Esophagus muscularis mucosa (tissue), 3 donors: ENCODE measurements around the gene NEDD1.

Experiments
- POLR2A ChIP-seq: fragments of 450-650 bp; IDR thresholded peaks from one replicate; pipeline ENCODE4 v1.6.1; 2017; ENCODE audit warnings: antibody characterized with exemption, moderate library complexity, mild to moderate bottlenecking, low read depth
- POLR2AphosphoS5 ChIP-seq, 2 donors: sonication (generic); formaldehyde crosslinking; IDR thresholded peaks; one replicate each; pipeline ENCODE4 v1.6.1; 2017; ENCODE audit warnings: antibody characterized with exemption in 2 of 2
- TF ChIP-seq, protein P1 (sequence below), 3 experiments: fragments of 200-600 bp in 2 of 3; fragments of 450-650 bp in 1 of 3; sonication (generic) in 2 of 3; IDR thresholded peaks; one replicate each; pipeline ENCODE4 v1.5.1; 2017 to 2019; ENCODE audit warnings: antibody characterized with exemption in 3 of 3, mild to moderate bottlenecking in 2 of 3, moderate library complexity in 1 of 3

DNA sequence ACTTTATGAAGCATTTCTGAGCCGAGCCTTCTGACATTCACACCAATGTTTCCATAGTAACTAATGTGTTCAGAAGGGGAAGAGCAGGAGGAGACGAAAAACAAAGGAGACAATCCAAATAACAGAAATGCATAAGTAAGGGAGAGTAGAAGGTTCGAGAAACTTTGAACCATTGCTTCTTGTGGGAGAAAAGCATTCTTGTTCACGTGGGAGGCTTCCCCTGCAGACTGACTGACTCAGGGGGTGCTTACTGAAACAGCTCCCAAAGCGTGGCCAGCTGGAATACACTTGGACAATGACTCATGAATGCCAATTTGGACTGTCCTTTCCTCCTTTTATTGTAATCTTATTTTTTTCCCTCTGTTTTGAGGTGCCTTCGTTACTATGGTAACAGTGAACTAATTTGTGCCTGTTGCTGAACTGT lies 73.9 kb downstream of the NEDD1 start:
- TF ChIP-seq, protein P1, sequence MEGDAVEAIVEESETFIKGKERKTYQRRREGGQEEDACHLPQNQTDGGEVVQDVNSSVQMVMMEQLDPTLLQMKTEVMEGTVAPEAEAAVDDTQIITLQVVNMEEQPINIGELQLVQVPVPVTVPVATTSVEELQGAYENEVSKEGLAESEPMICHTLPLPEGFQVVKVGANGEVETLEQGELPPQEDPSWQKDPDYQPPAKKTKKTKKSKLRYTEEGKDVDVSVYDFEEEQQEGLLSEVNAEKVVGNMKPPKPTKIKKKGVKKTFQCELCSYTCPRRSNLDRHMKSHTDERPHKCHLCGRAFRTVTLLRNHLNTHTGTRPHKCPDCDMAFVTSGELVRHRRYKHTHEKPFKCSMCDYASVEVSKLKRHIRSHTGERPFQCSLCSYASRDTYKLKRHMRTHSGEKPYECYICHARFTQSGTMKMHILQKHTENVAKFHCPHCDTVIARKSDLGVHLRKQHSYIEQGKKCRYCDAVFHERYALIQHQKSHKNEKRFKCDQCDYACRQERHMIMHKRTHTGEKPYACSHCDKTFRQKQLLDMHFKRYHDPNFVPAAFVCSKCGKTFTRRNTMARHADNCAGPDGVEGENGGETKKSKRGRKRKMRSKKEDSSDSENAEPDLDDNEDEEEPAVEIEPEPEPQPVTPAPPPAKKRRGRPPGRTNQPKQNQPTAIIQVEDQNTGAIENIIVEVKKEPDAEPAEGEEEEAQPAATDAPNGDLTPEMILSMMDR (IDR thresholded peaks at IDR 0.05), result no peak
- TF ChIP-seq POLR2A (no peak), POLR2AphosphoS5 (IDR thresholded peaks at IDR 0.05) (no peak)
